G401 (cell line): ENCODE results near the gene HOXD9. TPM values are rescaled to one million over a fixed set of nuclear protein-coding genes. Genes with fewer than 3 reads are reported as not detected.

ENCODE experiments used
- DNase-seq: peaks from one replicate; pipeline ENCODE4 v3.0.0-alpha.2; 2015; ENCODE audit warnings: low spot score
- in situ Hi-C: cut with HindIII; loops from 2 replicates; pipeline ENCODE4 v1.10.0; 2016; ENCODE audit warnings: low sequenced_read_pairs, mixed read lengths
- total RNA-seq: library from RNA; depleted of rRNA; stranded (reverse); fragments of >200 nt; shearing (Covaris generic); gene quantifications from 2 replicates; pipeline ENCODE4 v1.2.3, GENCODE V29; 2014

HOXD9 gene
- total RNA-seq, 1 experiment from 2014 or later = 10.6 TPM

GRCh38 chr2:176085120-176085788, 37.3 kb upstream of the HOXD9 start:
- in situ Hi-C loops = no loop called here
- DNase-seq = no peak

- no peak for DNase-seq
- in situ Hi-C loops = no loop called here
Measured at GRCh38 chr2:176085861-176086771, 36.4 kb upstream of the HOXD9 start.

GRCh38 chr2:176087330-176088047, 35.0 kb upstream of the HOXD9 start:
- in situ Hi-C loops = no loop called here
- DNase-seq = no peak

GRCh38 chr2:176088048-176088936, 34.2 kb upstream of the HOXD9 start:
- DNase-seq = no peak
- in situ Hi-C loops = no loop called here

GRCh38 chr2:176088937-176089842, 33.3 kb upstream of the HOXD9 start:
- no peak for DNase-seq
- in situ Hi-C loops = no loop called here

GRCh38 chr2:176089843-176090395, 32.6 kb upstream of the HOXD9 start:
- in situ Hi-C loops = no loop called here
- no peak for DNase-seq

GRCh38 chr2:176090862-176091261, 31.7 kb upstream of the HOXD9 start:
- DNase-seq = no peak
- in situ Hi-C loops = no loop called here

- DNase-seq = no peak
- in situ Hi-C loops = no loop called here
Measured at GRCh38 chr2:176091329-176092258, 30.9 kb upstream of the HOXD9 start.

GRCh38 chr2:176092270-176093144, 30.0 kb upstream of the HOXD9 start, which contains the start of gene HOXD13:
TSS of gene HOXD13 (plus strand) at chr2:176092721. CDS start at chr2:176092891, 170 bp downstream.
- DNase-seq = no peak
- in situ Hi-C loops = no loop called here

- in situ Hi-C loops = no loop called here
- DNase-seq = no peak
Measured at GRCh38 chr2:176093145-176093897, 29.2 kb upstream of the HOXD9 start.

GRCh38 chr2:176093898-176094249, 28.6 kb upstream of the HOXD9 start:
- DNase-seq = no peak
- in situ Hi-C loops = no loop called here

- DNase-seq = no peak
- in situ Hi-C loops = no loop called here
Measured at GRCh38 chr2:176094349-176094748, 28.2 kb upstream of the HOXD9 start.

GRCh38 chr2:176095421-176095820, 27.1 kb upstream of the HOXD9 start:
- in situ Hi-C loops = no loop called here
- DNase-seq = no peak

- in situ Hi-C loops = no loop called here
- DNase-seq = no peak
Measured at GRCh38 chr2:176096243-176096985, 26.1 kb upstream of the HOXD9 start.
